ENCODE data around the gene PRCD.

DNA sequence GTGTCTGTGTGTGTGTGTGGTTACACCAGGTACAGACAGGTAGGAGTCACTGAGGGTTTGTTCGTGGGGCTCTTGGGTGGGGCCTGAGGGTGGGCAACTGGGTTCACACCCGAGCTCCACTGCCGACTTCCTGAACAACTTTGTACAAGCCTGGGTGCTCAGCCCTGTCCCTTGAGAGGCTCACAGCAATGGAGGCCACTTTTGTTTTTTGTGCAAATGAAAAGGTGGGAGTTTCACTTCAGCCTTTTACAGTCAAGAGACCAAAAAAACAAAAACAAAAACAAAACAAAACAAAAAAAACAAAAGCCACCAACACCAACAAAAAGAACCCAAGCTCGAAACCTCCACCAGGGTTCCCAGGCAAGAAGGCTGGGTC is 41.0 kb upstream of the PRCD start:
- no peak for TF ChIP-seq CTCF (IDR thresholded peaks at IDR 0.05)
- TF ChIP-seq POLR2A (IDR thresholded peaks at IDR 0.05): no peak

Measured in esophagus squamous epithelium (tissue), 4 donors.